GM19238 (cell line): ENCODE data around the gene VPS11.
"Not testable (repeated sequence)": the region's sequence is repeated elsewhere in the genome, so short reads cannot be mapped to it uniquely, and the experiment has no call there.

Experiments used
- DNase-seq: peaks from one replicate; pipeline ENCODE4 v3.0.0; 2011; ENCODE audit warnings: low spot score; ENCODE audit not compliant: insufficient read length

VPS11 gene

DNA sequence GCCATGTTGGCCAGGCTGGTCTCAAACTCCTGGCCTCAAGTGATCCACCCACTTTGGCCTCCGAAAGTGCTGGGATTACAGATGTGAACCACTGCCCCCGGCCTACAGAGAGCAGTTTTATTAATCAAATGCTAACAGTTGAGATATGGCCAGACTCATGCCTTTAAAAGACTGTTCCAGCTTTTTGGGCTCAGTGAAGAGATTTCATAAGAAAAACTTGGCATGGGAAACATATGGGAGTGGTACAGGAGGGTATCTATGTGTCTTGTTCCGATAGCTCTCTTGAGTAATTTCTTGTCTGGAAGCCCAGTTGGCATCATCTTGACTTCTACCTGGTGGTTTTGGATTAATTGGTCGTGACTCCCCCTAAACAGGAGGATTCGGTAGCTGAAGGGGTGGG, 28.7 kb upstream of the VPS11 start:
- DNase-seq = no peak

DNA sequence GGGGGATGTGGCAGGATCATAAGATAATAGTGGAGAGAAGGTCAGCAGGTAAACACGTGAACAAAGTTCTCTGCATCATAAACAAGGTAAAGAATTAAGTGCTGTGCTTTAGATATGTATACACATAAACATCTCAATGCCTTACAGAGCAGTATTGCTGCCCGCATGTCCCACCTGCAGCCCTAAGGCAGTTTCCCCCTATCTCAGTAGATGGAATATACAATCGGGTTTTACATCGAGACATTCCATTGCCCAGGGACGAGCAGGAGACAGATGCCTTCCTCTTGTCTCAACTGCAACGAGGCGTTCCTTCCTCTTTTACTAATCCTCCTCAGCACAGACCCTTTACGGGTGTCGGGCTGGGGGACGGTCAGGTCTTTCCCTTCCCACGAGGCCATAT, 28.1 kb upstream of the VPS11 start:
- DNase-seq = not testable (repeated sequence)

DNA sequence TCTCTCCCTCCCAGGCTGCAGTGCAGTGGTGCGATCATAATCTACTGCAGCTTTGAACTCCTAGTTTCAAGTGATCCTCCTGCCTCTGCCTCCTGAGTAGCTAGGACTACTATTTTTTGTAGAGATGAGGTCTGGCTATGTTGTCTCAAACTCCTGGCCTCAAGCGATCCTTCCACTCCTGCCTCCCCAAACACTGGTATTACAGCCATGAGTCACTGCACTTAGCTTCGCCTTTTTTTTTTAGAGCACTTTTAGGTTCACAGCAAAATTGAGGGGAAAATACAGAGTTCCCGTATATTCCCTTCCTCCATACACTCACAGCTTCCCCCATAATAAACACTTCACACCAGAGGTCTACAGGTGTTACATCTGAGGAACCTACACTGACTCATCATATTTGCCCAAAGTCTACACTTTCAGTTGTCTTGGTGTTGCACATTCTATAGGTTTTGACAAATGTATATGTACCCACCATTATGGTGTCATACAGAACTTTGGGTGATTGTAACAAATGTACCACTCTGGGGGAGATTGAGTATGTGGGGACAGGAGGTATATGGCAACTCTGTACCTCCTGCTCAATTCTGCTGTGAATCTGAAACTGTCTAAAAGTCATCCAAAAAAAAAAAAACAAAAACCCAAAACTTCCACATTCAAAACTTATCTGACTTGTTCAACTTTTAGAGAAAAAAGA, 25.6 kb upstream of the VPS11 start:
- DNase-seq = no peak

DNA sequence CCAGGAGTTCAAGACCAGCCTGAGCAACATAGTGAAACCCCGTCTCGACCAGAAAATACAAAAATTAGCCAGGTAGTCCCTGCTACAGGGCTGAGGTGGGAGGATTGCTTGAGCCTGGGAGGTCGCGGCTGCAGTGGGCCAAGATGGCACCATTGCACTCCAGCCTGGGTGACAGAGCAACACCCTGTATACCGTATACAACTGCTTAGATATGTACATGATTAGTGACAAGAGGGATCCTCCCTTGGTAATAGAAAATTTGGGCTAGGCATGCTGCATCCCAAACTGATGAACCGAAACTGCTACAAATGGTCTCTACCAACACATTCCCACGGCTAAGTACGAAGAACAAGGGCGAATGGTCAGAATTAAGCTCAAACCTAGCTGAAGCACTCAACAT, 24.7 kb upstream of the VPS11 start:
- no peak for DNase-seq

DNA sequence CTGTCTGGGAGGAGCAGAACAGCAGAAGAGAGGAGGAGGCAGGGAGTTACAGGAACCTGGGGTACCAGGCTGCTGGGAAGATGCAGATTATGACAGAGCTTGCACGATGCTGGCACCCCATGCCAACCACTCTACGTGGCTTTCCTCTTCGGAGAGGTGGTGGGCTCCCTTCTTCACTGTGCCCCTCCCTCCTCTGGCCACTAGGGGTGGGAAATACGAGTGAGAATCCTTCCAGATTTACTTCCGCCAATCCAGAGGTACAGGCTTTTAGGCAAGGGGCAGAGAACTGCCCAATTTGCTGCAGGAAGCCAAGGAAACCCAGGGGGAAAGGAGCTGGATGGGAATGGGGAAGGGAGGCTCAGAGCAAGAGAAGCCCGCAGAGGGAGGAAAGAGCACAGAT, 22.9 kb upstream of the VPS11 start:
- DNase-seq = no peak

DNA sequence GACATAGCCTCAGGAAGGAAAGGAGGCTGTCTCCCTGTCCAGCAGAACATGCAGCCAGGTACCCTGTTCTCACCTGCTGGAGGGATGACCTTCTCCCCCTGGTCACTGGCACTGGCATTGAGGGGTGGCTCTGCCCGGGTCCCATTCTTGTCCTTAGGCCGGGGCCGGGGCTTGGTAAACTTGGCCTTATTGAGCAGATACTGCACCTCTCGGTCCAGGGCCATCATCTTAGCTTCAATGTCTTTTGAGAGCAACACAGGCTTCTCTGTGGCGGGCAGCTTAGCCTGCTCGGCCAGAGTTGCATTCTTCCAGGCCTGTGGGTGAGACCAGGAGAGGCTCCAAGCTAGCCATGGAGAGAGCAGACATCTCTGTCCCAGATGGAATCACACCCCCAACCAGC, 21.1 kb upstream of the VPS11 start:
- no peak for DNase-seq

DNA sequence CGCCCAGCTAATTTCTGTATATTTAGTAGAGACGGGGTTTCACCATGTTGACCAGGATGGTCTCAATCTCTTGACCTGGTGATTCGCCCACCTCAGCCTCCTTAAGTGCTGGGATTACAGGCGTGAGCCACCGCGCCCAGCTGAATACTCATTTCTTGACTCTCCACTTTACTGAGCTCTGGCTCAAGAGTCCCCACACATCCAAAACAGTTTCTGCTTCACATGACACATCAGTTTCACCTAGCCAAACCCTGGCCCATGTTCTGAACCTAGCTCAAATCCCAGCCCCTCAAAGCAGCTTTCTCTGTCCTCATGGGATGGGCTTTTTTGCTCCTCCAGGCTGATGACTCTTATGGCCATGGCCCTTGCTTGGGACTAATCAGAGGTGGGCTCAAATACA, 20.4 kb upstream of the VPS11 start:
- no peak for DNase-seq

DNA sequence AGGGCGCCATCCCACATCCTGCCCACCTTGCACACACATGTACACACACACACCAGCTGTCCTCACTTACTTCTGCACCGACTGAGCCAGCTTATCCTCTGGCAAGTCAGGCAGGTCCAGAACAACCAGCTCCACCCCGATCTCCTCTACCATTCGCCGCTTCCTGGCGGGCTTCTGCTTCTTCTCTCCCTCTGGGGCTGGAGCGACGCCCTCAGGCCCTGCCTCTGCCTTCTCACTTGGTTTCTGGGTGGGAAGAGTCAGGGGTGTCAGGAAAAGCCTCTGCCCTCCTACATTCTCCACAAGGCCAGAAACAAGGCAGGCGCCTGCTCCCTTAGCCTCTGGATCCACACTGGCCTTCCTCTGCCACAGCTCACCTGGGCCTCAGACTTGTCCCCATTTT, 19.0 kb upstream of the VPS11 start:
- no peak for DNase-seq

DNA sequence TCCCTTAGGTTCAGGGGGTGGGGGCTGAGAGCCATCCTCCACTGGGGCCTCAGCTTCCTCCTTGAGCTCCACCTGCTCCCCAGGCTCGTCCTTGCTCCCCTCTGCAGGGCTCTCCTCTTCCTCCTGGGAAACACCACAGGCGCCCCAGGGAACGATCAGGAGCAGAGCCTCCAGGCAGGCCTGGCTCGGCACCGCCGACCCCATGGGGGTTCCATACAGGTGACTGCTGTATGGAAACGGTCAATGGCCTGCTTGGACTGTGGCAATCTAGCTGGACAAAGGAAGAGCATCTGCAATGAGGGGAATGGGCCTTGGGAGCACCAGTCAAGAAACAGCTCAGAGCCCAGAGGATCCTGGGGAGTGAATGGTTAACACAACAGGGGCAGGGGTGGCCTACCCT, 18.5 kb upstream of the VPS11 start:
- DNase-seq = no peak

DNA sequence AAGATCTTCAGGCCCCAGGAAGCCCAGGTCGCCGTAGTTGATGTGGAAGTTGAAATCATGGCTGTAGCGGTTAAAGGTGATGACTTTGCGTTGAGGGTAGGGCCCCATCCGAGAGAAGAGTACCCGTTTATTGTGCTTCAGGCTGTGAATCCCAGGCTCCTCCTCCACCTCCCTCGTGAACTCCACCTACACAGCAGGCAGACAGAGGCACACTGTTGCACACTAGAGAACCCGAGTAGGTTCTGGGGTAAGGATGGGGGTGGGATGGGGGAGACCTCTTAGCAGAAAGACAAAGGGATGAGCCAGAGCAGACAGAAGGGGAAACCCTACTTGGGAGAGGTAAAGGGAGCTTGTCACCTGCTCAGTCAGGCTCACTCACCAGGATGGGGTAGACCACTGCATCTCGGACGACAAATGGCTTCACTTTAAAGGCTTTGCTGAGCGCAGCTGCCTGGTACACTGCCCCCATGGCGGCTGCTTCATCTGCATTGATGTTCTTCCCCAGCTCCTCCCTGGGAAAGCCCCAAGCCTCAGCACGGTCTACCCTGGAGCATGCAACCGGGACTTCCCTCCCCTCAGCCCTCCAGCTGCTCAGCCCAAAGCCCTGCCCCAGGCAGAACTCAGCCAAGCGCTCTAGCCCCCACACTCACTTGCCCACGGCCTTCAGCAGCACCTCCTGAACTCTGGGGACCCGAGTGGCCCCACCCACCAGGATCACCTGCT, 16.0 kb upstream of the VPS11 start:
- no peak for DNase-seq

DNA sequence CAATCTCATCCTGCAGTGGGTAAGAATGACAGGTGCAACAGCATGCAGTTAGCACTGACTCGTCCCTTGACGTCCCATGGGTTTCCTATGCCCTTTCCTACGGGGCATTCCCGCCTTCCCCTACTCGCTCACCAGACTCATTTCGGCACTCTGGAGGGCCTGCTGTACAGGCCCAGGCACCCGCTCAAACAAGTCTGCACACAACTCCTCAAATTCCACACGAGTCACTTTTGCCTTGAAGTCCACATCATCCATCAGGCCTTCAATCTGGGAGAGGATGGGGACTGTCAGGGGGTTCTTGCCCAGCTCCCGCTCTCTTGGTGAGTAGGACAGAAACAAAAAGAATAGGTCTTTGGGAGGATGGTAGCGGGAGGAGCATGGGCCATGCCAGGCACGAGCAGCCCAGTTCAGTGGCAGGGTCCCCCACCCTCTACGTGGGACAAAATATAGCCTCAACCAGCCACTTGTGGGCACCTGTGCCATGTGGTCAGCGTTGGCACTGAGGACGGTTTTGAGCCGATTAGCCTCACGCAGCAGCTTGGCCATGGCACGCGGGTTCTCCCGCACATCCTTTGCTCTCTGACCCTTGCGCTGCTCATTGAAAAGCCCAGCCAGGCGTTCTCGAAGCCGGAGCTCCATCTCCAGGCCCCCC, 15.3 kb upstream of the VPS11 start:
- no peak for DNase-seq

DNA sequence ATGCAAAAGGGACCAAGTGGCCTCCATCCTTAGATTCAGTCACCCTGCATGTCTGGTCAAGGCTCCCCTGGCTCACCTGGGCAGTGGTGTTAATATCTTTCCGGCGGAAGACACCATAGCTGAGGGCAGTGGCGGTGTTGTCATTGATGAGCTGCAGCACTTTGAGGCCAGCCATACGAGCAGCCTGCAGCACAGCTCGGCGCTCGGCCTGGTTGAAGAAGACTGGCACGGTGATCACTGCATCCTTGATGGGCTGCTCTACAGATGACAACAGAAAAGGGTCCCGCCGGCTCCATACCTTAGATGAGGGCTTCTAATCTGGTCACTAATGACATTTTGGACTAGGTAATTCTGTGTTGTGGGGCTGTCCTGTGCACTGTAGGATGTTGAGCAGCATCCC, 13.2 kb upstream of the VPS11 start:
- no peak for DNase-seq

DNA sequence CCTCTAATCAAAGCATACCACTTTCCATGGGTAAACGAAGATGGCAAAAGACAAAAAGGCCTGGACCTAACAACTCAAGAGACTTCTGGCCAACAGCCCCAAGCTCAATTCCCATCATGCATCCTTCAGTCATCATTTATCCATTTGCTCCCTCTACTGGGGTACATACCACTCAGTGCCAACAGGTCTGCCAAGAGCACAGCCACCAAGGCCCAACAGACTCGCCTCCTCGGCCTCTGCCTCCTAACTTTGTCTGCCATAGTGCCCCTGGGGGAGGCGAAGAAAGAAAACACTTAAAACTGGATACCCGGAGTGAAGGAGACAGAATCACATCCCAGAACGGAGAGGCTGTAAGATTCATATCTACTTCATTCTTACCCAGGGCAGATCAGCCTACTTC, 11.7 kb upstream of the VPS11 start:
- DNase-seq = no peak

DNA sequence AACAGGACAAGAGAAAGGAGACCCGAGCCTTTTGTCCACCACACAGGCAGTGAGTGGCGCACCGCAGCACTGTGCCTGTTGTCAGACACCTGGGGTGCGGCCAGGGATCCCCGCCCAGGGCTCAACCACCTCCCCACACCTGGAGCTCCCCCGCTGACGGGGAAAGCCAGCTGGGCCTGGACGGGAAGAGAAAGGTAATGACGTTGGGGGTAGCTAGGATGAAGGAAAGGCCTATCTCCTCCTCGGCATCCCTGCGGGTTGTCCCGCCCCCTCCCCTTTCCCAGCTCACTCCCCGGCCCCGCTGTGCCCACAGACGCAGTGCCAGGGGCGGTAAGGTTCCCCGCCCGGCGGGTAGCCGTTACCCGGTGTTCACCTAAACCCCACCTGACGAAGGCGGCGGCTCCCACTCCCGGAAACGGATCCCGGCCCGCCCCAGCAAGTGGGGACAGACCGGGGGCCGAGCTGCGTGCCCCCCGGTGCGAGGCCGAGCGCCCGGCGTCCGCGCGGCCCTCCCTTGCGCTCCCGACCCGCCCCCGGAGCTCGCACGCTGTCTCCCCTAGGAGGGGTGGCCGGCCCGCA, 11.1 kb upstream of the VPS11 start:
- DNase-seq = peak; percentile 46

DNA sequence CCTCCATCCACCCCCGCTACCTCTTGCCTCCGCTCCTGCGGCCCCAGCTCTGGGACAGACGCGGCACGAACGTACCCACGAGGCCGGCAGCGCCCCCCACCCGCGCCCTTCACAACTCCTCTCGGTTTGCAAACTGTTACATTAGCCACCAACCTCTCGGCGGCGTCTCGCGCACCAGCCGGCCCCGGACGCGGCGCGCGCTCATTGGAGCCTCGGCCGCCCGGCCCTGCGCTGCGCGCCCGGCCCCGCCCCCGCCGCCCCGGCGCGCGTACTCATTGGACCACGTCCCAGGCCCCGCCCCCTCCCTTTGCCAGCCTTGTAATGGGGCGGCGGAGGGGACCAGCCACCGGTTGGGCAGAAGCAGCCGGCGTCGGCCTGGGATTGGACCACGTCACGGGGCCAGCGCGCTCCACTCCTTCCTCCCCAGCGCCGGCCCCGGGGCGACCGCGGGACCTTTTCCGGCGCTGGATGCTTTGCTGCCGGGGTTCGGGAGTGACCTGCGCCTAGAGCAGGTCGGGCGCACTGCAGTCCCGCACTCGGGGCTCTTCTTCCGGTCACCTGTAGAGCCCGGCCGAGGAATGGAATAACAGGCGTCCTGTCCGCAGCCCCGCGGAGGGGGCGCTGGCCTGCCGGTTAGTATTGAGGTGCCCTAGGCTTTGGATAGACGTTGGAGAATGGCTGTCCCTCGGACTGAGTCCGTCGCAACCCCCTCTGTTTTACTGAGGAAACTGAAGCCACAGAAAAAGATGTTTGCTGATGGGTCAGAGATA, 10.4 kb upstream of the VPS11 start, which contains the start of gene HYOU1:
TSS of gene HYOU1 (minus strand) at position 206 of the 770 bp plus-strand sequence. CDS start 1,045 bp downstream, outside the sequence.
- DNase-seq = peak; percentile 99

DNA sequence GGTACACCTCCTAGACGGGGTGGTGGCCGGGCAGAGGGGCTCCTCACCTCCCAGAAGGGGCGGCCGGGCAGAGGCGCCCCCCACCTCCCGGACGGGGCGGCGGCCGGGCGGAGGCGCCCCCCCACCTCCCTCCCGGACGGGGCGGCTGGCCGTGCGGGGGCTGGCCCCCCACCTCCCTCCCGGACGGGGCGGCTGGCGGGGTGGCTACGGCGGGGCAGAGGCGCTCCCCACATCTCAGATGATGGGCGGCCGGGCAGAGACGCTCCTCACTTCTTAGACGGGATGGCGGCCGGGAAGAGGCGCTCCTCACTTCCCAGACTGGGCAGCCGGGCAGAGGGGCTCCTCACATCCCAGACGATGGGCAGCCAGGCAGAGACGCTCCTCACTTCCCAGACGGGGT, 8.5 kb upstream of the VPS11 start:
- not testable (repeated sequence) for DNase-seq

DNA sequence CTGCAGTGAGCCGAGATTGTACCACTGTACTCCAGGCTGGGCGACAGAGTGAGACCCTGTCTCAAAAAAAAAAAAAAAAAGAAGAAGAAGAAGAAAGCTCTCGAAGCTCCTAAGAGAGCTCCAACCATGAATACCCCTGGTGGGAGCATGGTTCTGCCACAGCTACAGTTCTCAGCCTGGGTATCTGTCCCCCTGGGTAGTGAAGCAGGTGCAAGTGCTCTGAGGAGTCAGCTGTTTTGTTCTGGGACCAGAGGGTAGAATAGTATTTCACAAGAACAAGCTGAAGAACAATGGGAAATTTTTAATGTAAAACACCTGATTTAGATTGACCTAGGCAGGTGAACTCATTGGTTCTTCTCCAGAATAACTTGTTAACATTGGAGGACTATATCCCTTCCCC, 6.4 kb upstream of the VPS11 start:
- DNase-seq = no peak

DNA sequence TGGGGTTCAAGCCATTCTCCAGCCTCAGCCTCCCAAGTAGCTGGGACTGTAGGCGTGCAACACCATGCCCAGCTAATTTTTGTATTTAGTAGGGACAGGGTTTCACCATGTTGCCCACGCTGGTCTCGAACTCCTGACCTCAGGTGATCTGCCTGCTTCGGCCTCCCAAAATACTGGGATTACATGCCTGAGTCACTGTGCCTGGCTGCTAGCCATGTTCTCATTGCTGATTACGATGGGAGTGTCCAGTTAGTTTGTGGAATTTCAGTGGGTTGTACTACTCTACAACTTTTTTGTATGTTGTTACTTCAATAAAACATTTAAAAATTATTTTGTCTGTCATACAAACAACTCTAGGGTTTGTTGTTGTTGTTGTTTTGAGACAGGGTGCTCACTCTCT, 4.8 kb upstream of the VPS11 start:
- no peak for DNase-seq

DNA sequence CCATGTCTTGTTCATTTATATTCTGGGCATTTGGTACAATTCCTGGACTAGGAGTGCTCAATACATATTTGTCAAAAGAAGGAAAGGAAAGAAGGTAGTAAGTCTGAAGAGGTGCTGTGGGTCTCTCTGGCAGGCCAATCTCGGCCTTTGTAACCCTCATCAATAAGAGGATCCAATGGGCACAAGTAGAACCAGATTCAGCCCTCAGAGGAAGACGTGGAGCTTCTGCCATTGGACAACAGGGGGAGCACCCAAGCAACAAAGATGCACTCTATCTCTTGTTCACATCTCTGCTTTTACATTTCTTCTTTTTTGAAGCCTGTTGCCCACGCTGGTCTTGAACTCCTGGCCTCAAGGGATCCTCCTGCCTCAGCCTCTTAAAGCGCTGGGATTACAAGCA, 2.2 kb upstream of the VPS11 start:
- no peak for DNase-seq

DNA sequence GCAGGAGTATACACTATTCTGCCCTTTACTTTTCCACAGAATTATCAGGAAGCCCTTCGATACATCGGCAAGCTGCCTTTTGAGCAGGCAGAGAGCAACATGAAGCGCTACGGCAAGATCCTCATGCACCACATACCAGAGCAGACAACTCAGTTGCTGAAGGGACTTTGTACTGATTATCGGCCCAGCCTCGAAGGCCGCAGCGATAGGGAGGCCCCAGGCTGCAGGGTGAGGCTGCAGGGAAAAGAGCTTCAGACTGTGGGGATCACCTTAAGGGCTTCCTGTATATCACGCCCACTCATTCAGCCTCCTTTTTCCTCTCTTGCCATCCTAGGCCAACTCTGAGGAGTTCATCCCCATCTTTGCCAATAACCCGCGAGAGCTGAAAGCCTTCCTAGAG, 10.2 kb downstream of the VPS11 start:
- DNase-seq = no peak

DNA sequence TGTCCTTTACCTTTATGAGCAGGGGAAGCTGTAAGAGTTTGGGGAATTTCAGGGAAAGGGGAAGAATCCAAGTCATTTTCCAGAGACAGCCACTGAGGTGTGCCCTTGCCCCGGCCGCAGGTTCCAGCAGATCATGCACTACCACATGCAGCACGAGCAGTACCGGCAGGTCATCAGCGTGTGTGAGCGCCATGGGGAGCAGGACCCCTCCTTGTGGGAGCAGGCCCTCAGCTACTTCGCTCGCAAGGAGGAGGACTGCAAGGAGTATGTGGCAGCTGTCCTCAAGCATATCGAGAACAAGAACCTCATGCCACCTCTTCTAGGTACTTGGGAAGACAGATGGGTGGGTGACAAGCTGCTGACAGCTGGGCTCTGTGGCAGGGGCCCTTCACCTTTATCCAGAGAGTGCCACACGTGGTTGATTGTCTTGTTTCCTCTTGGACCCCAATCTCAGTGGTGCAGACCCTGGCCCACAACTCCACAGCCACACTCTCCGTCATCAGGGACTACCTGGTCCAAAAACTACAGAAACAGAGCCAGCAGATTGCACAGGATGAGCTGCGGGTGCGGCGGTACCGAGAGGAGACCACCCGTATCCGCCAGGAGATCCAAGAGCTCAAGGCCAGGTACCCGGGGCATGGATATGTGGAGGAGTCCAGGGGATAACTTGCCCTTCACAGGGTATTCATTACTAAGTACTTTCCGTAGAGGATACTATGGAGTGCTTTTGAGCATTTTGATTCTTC, 11.2 kb downstream of the VPS11 start:
- DNase-seq = no peak
